D721Med (cell line): ENCODE data around the gene MAD1L1.

Source experiments
- DNase-seq: peaks from one replicate; pipeline ENCODE4 v3.0.0; 2011; ENCODE audit warnings: low spot score; ENCODE audit not compliant: insufficient read length
- FAIRE-seq: peaks from 2 replicates; lab custom pipeline; 2011; peaks lifted over from hg19 to GRCh38; lab: Jason Lieb, UNC
- CTCF ChIP-seq: IDR thresholded peaks from 2 replicates; pipeline ENCODE4 v1.5.1; 2012; ENCODE audit warnings: mild to moderate bottlenecking, control low read depth; ENCODE audit not compliant: insufficient read depth; ENCODE audit errors: missing control alignments

MAD1L1 gene

GRCh38 chr7:1908823-1909420, 323.8 kb downstream of the MAD1L1 start:
- no peak for DNase-seq
- no peak for TF ChIP-seq CTCF
- FAIRE-seq, result no peak

GRCh38 chr7:1907751-1908365, 324.9 kb downstream of the MAD1L1 start:
- no peak for DNase-seq
- FAIRE-seq, result no peak
- TF ChIP-seq CTCF, result no peak

- no peak for TF ChIP-seq CTCF
- no peak for DNase-seq
- no peak for FAIRE-seq
Measured at GRCh38 chr7:1906988-1907745, 325.6 kb downstream of the MAD1L1 start.

- no peak for DNase-seq
- FAIRE-seq, result no peak
- TF ChIP-seq CTCF, result no peak
Measured at GRCh38 chr7:1906087-1906830, 326.5 kb downstream of the MAD1L1 start.

GRCh38 chr7:1902231-1902855, 330.4 kb downstream of the MAD1L1 start:
- DNase-seq, result no peak
- no peak for FAIRE-seq
- no peak for TF ChIP-seq CTCF

- FAIRE-seq, result no peak
Measured at GRCh38 chr7:1901431-1902210, 331.1 kb downstream of the MAD1L1 start.

More at GRCh38 chr7:1901431-1902210, 331.1 kb downstream of the MAD1L1 start:
- DNase-seq, result no peak
- no peak for TF ChIP-seq CTCF
